EL (cell line): ENCODE measurements around the gene AMBRA1.

Source experiments
- DNase-seq: peaks from one replicate; pipeline ENCODE4 v3.0.0-alpha.2; 2016

AMBRA1 gene, protein sequence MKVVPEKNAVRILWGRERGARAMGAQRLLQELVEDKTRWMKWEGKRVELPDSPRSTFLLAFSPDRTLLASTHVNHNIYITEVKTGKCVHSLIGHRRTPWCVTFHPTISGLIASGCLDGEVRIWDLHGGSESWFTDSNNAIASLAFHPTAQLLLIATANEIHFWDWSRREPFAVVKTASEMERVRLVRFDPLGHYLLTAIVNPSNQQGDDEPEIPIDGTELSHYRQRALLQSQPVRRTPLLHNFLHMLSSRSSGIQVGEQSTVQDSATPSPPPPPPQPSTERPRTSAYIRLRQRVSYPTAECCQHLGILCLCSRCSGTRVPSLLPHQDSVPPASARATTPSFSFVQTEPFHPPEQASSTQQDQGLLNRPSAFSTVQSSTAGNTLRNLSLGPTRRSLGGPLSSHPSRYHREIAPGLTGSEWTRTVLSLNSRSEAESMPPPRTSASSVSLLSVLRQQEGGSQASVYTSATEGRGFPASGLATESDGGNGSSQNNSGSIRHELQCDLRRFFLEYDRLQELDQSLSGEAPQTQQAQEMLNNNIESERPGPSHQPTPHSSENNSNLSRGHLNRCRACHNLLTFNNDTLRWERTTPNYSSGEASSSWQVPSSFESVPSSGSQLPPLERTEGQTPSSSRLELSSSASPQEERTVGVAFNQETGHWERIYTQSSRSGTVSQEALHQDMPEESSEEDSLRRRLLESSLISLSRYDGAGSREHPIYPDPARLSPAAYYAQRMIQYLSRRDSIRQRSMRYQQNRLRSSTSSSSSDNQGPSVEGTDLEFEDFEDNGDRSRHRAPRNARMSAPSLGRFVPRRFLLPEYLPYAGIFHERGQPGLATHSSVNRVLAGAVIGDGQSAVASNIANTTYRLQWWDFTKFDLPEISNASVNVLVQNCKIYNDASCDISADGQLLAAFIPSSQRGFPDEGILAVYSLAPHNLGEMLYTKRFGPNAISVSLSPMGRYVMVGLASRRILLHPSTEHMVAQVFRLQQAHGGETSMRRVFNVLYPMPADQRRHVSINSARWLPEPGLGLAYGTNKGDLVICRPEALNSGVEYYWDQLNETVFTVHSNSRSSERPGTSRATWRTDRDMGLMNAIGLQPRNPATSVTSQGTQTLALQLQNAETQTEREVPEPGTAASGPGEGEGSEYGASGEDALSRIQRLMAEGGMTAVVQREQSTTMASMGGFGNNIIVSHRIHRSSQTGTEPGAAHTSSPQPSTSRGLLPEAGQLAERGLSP (N-terminal part only)

DNA sequence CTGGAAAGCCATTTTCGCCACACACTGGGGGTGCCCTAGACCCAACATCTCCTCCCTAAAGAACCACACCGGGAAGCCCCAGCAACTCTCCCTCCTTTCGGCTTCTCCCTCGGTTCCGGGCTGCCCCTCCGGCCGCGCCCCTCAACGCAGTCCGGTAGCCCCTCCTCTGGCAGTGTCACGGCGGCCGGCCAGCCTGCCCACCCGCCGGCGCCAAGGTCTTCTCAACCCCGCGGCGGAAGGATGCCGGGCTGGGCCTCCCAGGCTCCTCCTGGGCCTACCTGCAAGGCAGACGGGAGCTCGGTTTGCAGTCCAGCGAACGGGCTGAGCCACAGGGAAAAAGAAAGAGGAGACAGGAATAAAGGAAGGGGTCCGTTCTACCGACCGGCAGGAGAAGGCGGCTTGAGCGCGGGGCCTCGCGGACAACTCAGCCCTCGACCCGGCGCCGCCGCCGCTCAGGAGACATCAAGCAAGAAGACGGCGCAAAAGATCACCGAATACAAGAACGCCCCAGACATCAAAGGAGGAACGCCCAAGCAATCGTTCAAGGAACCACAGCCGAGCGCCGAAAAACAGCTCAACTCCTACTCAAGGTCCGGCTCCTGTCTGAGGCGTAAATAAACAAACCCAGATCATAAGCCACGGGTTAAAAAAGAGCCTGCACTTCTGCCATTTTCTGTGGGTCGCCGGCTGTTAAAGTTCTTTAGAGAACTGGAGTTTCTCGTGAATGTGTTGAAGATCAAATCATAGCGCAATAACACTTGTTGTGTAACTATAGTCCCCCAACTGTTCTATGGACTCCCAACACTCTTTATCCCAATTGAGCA, at the start of gene AMBRA1:
Gene AMBRA1 (minus strand): TSS at position 474 of the 824 bp plus-strand sequence. CDS start 45,643 bp downstream, outside the sequence.
- DNase-seq: peak; percentile 90

DNA sequence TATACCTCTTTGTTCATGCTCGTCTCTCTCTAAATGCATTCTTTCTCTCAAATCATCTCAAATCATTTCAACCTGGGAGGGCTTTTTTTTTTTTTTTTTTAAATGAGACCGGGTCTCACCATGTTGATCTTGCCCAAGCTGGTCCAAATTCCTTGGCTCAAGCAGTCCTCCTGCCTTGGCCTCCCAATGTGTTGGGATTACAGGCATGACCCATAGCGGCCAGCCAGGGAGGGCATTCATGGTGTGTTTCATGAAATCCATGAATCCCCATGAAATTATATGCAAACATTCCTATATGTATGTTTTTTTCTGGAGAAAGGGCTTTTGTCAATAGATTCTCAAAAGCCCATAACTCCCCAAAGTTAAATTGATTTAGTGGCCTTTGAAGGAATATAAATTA, 49.7 kb upstream of the AMBRA1 start:
- no peak for DNase-seq

DNA sequence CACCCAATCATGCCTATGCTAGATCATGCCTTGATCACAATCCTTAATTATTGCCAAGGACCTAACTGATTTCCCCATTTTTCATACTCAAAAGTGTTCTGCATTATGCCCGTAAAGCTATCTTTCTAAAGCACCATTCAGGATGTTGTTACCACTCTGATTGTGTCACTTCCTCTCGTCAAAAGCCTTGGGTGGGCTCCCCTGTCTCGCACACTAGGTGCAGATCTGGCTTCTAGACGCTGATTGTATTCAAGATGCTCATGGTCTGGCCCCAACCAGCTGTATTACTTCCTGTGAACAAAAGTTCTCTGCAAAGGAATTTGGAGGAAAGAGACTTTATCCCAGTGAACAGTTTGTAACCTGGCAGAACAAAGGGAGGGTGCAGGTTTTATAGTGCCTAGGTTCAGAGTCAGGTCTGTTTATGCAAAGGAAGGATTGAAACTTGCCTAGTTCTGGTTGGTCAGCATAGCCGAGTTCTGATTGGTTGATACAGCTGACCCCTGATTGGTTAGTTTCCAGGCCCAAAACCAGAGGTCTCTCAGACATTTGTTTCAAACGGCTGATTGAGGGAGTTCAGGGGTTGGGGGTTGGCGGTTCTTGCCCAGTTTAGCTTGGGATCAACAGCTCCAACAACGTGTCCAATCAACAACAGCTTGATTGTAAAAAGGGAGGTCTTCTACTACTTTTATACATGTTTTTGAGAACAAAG, 49.0 kb upstream of the AMBRA1 start:
- DNase-seq: no peak

DNA sequence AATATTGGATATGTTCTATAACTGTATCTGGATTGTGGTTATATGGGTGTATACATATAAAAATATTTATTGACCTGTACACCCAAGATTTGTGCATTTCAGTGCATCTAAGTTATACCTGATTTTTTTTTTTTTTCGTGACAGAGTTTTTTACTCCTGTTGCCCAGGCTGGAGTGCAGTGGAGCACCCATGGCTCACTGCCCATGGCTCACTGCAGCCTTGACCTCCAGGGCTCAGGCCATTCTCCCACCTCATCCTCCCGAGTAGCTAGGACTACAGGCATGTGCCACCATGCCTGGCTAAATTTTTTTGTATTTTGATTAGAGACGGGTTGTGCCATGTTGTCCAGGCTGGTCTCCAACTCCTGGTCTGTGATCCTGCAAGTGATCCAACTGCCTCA, 47.8 kb upstream of the AMBRA1 start:
- DNase-seq: no peak

DNA sequence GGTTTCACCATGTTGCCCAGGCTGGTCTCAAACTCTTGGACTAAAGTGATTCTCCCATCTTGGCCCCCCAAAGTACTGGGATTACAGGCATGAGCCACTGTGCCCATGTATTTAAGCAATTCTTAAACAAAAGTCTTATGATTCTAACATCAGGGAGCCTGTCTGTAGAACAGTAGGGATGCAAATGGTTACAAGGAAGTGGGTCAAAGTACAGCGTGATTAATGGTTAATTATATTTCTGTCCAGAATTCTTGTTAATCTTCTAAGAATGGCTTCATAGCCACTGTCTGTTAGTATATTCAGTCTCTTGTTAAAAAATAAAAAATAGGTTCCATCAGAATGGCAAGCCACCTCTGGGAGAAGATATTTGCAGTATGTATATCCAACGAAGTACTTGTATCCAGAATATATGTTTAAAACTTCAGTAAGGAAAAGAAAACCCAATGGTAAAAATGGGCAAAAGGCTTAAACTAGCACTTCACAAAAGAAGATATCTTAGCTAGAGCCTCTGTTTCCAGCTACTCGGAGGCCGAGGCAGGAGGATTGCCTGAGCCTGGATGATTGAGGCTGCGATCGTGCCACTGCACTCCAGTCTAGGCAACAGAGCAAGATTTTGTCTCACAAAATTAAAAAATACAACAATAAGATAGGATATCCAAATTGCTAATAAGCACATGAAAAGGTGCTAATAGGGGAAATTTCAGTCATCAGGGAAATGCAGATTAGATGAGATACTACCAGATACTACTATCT, 46.4 kb upstream of the AMBRA1 start:
- DNase-seq: no peak

DNA sequence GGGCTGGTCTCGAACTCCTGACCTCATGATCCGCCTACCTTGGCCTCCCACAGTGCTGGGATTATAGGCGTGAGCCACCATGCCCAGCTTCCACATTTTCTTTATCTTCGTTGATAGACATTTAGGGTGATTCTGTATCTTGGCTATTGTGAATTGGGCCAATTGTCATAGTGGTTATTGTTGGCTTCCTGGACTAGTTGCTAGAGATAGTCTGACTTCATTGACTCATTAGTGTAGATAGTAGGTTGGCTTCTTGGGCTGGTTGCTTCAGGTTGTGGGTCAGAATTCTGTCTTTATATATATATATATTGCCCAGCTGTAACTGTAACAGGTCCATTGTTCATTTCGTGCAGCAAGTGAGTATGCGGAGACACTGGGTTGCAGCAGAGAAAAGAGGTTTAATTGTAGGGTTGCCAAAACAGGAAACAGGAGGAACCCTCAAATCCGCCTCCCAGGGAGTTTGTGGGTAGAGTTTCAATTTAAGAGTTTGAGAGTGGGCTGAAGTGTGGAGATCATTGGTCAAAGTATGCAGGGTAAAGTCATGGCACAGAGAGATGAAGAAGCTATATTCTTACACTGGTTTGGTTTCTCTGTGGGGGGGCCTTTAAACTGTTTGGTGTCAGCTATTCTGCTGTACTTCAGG, 45.5 kb upstream of the AMBRA1 start:
- no peak for DNase-seq

DNA sequence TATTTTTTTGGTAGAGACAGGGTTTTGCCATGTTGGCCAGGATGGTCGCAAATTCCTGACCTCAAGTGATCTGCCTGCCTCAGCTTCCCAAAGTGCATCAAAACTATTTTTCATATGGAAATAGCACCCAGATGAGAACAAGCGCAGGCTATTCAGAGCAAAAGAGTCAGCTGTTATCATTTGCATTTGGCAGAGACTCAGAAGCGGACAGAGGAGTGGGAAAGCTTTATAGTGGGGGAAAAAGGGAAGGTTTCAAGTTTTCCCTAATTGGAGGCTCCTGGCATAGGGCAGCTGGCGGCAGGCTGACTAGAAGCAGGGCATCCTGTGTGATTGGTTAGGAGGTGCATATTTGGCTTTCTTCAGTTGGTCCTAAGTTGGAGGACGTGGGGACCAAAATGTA, 43.7 kb upstream of the AMBRA1 start:
- no peak for DNase-seq

DNA sequence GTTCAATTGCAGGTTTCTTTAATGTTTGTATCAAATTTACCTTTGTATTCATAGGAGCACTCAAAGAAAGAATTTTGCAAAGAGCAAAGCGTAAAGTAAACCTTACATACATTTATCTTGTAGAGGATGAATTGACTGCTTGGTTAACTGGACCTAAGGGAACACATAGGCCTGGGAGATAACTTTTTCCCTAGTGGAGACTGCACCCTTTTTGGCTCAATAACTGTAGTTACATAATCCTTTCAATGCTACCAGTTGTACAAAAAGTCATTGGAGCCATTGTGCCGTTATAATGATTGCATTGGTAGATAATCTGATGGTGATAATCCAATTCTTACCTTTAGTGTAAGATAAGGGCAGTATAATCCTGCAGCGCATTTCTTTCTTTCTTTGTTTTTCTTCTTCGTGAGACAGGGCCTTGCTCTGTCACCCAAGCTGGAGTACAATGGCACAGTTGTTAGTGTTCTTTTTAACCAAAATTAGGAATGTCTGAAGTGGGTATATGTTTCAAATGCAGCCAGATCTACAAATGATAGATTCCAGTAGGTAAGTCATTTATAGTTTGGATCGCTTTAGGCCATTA, 41.8 kb upstream of the AMBRA1 start:
- no peak for DNase-seq

DNA sequence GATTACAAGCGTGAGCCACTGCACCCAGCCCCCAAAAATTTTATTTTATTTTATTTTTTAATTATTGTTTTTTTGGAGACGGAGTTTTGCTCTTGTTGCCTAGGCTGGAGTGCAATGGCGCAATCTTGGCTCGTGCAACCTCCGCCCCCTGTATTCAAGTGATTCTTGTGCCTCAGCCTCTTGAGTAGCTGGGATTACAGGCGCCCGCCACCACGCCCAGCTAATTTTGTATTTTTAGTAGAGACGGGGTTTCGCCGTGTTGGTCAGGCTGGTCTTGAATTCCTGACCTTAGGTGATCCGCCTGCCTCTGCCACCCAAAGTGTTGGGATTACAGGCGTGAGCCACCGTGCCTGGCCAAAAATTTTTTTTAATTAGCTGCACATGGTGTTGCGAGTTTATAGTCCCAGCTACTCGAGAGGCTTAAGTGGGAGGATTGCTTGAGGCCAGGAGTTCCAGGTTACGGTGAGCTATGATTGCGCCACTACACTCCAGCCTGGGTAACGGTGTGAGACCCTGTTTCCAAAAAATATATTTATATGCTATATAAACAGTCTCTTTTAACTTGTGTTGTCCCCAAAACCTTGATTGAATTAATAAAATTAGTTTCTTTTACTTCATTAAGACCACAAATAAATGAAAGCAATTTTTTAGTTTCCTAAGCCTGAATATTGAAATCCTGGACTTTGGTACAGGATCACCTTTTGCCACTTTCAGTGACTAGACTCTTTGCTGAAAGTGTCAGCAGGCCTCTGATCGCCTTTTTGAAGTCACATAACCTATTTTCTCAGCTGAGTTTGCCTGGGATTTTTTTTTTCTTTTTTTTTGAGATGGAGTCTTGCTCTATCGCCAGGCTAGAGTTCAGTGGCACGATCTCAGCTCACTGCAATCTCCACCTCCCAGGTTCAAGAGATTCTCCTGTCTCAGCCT, 39.7 kb upstream of the AMBRA1 start:
- DNase-seq: no peak

DNA sequence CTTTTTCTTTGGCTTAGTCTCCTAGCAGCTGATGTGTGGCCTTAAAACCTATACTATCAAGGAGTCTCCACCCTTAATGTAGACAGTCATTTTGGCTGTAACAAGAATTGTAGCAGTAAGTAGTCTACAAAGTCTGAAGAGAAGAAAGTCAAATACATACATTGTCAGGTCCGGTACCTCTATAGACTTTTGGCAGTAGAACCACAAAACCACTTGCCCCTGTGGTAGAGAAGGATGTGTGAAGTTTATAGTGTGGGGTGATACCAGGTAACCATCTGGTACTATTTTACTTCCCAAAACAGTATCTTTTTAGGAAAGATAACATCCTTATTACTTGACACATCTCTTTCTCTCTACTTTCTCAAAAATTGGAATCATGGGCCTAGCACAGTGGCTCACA, 38.7 kb upstream of the AMBRA1 start:
- DNase-seq: no peak

DNA sequence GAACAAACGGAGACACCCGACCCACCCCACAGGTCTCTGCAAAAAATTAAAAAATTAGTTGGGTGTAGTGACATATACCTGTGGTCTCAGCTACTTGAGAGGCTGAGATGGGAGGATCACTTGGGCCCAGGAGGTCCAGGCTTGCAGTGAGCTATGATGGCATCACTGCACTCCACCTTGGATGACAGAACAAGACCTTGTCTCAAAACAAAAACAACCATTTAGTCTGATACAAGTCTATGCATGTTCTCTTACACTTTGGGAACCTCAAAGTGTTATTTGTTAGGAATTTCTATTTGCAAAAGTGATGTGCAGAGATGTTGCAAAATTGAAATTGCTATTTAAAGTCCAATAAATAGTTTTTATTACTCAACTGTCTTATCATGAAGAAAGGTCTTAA, 37.9 kb upstream of the AMBRA1 start:
- DNase-seq: no peak

DNA sequence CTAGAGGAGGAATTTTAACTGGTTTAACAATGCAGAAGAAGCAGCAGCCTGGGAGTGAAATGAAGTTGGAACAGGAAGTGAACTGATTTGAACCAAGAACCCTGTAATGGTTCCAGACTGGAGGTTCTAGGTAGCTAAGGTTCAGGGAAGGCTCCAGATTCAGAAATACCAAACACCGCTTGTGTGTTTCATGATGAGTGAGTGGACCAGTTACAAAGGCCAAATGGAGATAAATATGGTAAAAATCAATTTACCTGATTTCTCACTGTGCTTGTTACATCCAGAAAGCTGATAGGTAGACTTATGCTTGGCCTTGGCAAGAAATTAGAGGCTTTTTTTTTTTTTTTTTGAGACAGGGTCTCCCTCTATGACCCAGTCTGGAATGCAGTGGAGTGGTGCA, 36.4 kb upstream of the AMBRA1 start:
- DNase-seq: no peak

DNA sequence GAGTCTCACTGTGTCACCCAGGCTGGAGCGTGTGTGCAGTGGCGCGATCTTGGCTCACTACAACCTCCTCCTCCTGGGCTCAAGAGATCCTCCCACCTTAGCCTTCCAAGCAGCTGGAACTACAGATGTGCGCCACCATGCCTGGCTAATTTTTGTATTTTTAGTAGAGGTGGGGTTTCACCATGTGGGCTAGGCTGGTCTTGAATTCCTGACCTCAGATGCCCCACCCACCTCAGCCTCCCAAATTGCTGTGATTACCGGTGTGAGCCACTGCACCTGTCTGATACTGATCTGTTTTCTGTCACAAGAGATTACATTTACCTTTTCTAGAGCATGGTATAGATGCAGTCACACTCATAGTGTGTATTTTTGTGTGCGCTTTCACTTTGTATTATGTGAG, 35.1 kb upstream of the AMBRA1 start:
- DNase-seq: no peak

DNA sequence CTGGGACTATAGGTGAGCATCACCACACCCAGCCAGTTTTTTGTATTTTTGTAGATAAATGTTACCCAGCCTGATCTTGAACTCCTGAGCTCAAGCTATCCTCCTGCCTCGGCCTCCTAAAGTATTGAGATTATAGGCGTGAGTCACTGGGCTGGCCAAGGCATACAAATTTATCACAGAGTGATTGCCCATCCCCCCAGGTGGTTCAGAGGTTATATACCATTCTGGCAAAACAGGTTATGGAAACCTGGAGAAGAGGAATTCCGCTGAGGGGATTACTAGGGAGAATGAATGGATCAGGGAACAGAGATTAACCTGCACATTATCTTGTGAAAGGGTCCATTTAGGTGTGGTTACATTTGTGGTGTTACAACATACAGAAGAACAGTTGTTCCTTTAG, 31.6 kb upstream of the AMBRA1 start:
- no peak for DNase-seq

DNA sequence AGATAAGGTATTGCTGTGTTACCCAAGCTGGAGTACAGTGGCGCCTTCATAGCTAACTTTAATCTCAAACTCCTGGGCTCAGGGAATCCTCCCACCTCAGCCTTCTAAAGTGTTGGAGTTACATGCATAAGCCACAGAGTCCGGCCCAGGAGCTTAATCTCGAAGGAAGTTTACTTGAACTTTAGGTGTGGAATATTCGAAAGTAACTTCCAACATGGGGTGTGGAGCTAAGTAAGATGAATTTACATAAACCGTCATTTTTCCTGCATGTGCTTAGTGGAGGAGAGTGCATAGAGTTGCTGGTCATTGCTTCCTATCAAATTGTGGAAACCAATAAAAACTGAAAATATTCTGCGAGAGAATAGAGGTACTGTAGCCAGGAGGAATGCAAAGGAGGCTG, 25.0 kb upstream of the AMBRA1 start:
- no peak for DNase-seq

DNA sequence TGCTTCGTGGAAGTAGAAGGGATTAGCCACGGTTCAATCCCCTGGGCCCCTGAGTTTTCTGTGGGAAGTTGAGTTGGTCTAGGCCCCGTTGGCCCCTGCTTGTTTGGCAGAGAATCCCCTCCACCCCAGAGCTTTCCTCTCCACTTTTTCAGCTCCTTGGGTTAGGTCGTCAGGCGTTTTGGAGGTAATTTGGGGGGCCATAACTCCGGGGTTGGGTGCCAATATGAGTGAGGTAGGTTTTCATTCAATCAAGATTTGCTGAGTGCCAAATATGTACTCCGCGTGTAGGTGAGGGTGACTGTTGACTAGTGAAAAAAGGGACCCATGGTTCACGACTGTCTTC, 24.1 kb upstream of the AMBRA1 start:
- no peak for DNase-seq

DNA sequence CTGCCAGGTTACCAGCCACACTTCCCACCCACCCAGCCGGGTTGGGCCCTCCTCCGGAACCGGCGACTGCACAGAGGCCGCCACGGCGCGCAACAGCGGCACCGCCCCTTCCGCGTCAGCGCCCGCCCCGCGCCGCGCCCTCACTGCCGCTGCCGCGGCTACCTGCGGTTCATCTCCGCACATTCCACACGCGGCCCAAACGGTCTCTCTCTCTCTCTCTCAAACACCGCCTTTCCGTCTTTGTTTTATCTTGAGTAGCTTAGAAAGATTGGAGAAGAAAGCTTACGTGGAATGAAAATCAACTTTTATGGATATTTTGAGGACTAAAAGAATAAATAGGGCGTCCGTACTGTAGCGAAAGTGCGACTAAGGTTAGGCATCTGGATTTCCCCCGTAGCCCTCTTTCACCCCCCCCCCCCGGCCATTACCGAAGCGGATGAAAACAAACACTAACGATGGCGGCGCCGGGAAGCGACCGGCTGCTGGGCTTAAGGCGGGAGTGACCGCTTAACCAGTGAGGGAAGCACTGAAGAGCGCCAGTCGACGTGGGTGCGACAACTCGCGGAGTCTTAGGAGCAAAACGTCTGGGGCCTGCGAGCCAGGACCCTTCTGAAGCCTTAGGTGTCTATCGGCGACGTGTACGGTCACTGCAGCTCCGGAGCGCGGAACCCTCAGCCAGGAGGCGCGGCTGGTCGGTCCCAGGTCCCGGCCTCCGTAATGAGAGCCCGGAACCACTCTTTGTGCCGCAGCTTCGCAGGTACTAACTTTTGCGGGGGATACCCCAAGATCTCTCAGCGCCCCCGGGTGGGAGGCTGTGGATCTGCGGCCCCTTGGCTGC, 23.5 kb upstream of the AMBRA1 start, which contains the start of the genes ATG13 and HARBI1:
Gene ATG13 (plus strand): TSS at position 420 of the 838 bp plus-strand sequence. CDS start 26,739 bp downstream, outside the sequence.
Gene HARBI1 (minus strand): TSS at position 94 of the 838 bp plus-strand sequence. CDS start 990 bp downstream, outside the sequence.
- DNase-seq: peak; percentile 87
